NB4 (cell line): Measurements from ENCODE around the gene PRR4.

Experiments used
- DNase-seq: peaks from one replicate; pipeline ENCODE4 v3.0.0; 2010; ENCODE audit warnings: low read depth
- H3K4me3 ChIP-seq: one replicate; pipeline ENCODE4 v1.5.1; 2011; ENCODE audit warnings: mild to moderate bottlenecking, low read depth, low read length, moderate library complexity
- MYC ChIP-seq: IDR thresholded peaks from 2 replicates; pipeline ENCODE4 v1.6.1; 2011; ENCODE audit warnings: low read depth, low read length
- POLR2A ChIP-seq: IDR thresholded peaks from 2 replicates; pipeline ENCODE4 v1.6.1; 2011; ENCODE audit warnings: mild to moderate bottlenecking; ENCODE audit not compliant: insufficient read length; ENCODE audit errors: extremely low read depth
- TF ChIP-seq, protein P1 (sequence below): IDR thresholded peaks from 2 replicates; pipeline ENCODE4 v1.6.1; 2011; ENCODE audit warnings: low read depth, low read length
- TF ChIP-seq, protein P2 (sequence below): IDR thresholded peaks from one replicate; pipeline ENCODE4 v1.5.1; 2012; ENCODE audit warnings: low read depth, low read length

The PRR4 gene

DNA sequence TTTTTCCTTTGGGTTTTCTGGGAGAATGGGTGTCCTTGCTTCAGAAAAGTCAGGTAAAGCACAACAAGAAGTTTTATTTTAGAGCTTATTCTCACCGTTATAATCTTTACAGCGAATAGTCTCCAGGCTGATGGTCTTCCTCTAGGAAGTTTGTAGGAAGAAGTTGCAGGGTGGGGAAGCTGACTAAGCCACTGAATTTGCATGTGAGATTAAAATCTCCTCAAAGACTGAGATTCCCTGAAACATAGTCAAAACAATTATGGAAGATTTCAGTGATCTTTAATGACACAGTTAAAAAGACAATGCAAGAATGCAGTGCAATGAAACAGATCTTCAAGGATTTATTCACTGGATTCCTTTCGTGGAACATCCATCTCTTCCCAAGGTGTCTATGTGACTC, 24.3 kb downstream of the PRR4 start:
- DNase-seq: no peak

DNA sequence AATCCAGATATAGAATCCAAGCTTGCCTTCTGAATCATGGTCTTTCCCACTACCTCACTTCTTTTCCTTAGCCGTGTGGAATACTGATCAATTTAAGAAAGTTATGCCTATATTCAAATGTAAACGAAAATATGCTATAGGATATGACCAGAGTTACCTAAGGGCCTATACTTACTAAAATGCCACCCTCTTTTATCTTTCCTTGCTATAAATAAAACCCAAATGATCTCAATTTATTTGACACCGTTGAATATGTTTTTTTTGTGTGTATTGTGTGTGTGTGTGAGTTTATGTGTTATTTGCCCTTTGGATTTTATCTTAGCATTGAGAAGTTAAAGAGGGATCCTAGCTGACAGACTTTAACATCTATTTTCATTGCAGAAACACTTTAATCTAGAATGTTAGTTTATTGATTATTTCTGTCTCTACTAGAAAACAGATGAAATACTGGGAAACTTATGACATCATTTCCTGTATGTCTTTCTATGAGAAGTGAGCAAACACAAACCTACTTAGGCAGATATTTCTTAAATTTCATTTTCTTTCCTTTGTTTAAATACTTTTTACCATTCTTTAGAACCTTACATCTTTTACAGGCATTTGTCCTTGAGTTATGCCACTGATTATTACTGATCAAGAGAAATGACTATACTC, 37.3 kb downstream of the PRR4 start:
- TF ChIP-seq, protein P1, sequence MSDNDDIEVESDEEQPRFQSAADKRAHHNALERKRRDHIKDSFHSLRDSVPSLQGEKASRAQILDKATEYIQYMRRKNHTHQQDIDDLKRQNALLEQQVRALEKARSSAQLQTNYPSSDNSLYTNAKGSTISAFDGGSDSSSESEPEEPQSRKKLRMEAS: no peak
- TF ChIP-seq POLR2A (no peak), MYC (no peak)
- TF ChIP-seq, protein P2, sequence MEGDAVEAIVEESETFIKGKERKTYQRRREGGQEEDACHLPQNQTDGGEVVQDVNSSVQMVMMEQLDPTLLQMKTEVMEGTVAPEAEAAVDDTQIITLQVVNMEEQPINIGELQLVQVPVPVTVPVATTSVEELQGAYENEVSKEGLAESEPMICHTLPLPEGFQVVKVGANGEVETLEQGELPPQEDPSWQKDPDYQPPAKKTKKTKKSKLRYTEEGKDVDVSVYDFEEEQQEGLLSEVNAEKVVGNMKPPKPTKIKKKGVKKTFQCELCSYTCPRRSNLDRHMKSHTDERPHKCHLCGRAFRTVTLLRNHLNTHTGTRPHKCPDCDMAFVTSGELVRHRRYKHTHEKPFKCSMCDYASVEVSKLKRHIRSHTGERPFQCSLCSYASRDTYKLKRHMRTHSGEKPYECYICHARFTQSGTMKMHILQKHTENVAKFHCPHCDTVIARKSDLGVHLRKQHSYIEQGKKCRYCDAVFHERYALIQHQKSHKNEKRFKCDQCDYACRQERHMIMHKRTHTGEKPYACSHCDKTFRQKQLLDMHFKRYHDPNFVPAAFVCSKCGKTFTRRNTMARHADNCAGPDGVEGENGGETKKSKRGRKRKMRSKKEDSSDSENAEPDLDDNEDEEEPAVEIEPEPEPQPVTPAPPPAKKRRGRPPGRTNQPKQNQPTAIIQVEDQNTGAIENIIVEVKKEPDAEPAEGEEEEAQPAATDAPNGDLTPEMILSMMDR: no peak
- no peak for DNase-seq
- no peak overlapping the region for H3K4me3 ChIP-seq

More for the DNA sequence above, 24.3 kb downstream of the PRR4 start:
- H3K4me3 ChIP-seq: no peak overlapping the region
- TF ChIP-seq POLR2A (no peak), MYC (no peak)
- TF ChIP-seq, protein P2: no peak
- TF ChIP-seq, protein P1: no peak

DNA sequence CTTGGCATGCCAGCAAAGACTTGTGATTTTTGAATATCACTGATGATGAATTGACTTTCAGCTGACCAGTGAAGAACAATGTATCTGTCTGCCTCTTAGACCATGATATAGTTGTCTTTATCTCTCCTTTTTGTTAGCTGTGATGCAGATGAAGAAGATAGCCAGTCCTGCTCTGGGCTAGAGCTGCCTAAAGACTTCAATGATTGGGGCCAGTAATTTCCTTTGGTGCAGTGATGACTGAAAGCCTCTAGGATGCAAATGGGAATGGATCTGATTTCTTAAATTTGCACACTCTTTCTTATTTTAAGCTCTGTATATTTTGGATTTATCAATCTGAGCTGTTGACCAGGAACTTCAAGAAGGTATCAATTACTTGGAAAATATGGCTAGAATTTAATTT, 39.2 kb downstream of the PRR4 start, which contains the start of gene TAS2R9:
Gene TAS2R9 (minus strand): TSS at position 101 of the 400 bp plus-strand sequence. CDS start 93 bp downstream, at position 8.
- DNase-seq: no peak
- TF ChIP-seq MYC: no peak
- TF ChIP-seq, protein P2: no peak
- no peak for TF ChIP-seq POLR2A
- TF ChIP-seq, protein P1: no peak
- H3K4me3 ChIP-seq: no peak within 1 kb of the TSS

DNA sequence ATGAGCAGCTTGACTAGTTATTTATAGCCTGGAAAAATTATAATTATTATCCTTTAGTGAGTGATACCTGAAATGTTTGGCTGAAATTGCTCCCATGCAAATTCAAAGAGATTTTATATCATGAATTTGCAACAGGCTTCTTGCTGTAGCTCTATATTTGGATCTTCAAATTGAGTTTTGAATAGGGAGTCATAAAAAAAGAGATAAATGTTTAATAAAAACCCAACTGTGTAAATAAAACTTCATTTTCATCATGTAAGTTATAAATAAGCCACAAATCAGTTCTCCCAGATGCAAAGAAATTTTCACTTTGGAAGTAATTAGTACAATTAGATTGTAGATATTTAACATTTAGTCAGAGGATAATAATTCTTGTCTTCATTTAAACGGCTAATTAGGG, 42.1 kb downstream of the PRR4 start, which contains the start of gene TAS2R8:
Gene TAS2R8 (minus strand): TSS at position 101 of the 400 bp plus-strand sequence. CDS start 306 bp downstream, outside the sequence.
- no peak for TF ChIP-seq POLR2A
- no peak for TF ChIP-seq MYC
- TF ChIP-seq, protein P1: no peak
- TF ChIP-seq, protein P2: no peak
- no peak within 1 kb of the TSS for H3K4me3 ChIP-seq
- no peak for DNase-seq

DNA sequence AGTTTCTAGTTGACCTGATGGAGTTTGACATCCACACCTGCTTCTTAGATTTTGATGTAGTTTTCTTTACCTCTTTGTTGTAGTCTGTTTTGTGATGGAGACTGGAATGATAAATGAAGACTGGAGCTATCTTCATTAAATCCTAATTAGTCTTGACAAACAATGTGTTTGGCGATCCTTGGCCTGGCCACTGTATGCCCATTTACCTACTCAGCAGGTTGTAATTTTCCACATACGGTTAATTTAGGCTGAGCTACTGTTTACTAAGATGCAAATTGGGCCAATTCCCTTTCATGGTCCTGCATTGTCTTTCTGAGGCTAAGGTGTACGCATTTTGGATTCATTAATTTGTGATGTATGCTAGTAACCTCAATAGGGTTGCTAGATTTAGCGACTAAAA, 46.7 kb downstream of the PRR4 start, which contains the start of gene TAS2R7:
Gene TAS2R7 (minus strand): TSS at position 41 of the 400 bp plus-strand sequence. CDS start 57 bp downstream, outside the sequence.
- TF ChIP-seq POLR2A (no peak), MYC (no peak)
- TF ChIP-seq, protein P1: no peak
- TF ChIP-seq, protein P2: no peak
- no peak for DNase-seq
- no peak within 1 kb of the TSS for H3K4me3 ChIP-seq
